Lower leg skin (tissue), 3 donors: ENCODE measurements around the gene KRTAP5-7.
"Not testable (repeated sequence)": the region's sequence is repeated elsewhere in the genome, so short reads cannot be mapped to it uniquely, and the experiment has no call there.

Experiments used
- CTCF ChIP-seq, 3 donors: fragments of 450-650 bp; IDR thresholded peaks; one replicate each; pipeline ENCODE4 v1.5.1; 2016; ENCODE audit warnings: antibody characterized with exemption in 3 of 3, mild to moderate bottlenecking in 3 of 3, moderate library complexity in 2 of 3
- POLR2A ChIP-seq, 2 donors: fragments of 450-650 bp; IDR thresholded peaks; one replicate each; pipeline ENCODE4 v1.6.1; 2016 to 2017; ENCODE audit warnings: antibody characterized with exemption in 2 of 2, mild to moderate bottlenecking in 1 of 2, moderate library complexity in 1 of 2

GRCh38 chr11:71576688-71577465 lies 49.8 kb downstream of the KRTAP5-7 start:
- not testable (repeated sequence) for TF ChIP-seq CTCF, POLR2A (IDR thresholded peaks at IDR 0.05)
